Epithelial cell of esophagus (primary cell): Measurements from ENCODE around the gene RIN3.

Experiments used
- DNase-seq: peaks from one replicate; pipeline ENCODE4 v3.0.0; 2010; ENCODE audit warnings: low read depth
- H3K4me3 ChIP-seq: 2 replicates; pipeline ENCODE4 v1.5.1; 2011; ENCODE audit warnings: mild to moderate bottlenecking, low read length, control low read depth
- TF ChIP-seq, protein P1 (sequence below): IDR thresholded peaks from 2 replicates; pipeline ENCODE4 v1.5.1; 2011; ENCODE audit warnings: low read depth, mild to moderate bottlenecking, low read length, control low read depth, inconsistent platforms; ENCODE audit not compliant: insufficient read depth; ENCODE audit errors: missing control alignments

The RIN3 gene

DNA sequence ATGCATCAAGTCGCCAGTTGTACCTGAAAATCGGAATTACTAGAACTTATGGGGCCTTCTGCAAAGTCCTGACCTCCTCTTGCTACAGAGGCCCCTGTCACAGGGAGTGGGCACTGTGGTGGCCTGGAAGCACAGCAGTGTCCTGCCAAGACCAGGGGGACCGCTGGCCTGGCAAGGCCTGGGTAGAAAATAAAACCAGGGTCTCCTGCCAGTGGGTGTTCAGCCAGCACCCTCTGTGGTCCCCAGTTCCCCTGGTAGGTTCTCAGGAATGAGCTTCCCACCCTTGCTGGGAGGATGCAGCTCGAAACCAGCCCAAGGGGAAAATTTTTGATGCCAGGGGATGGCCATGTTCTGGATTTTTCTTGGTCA is 43.9 kb downstream of the RIN3 start:
- no peak overlapping the region for H3K4me3 ChIP-seq
- TF ChIP-seq, protein P1, sequence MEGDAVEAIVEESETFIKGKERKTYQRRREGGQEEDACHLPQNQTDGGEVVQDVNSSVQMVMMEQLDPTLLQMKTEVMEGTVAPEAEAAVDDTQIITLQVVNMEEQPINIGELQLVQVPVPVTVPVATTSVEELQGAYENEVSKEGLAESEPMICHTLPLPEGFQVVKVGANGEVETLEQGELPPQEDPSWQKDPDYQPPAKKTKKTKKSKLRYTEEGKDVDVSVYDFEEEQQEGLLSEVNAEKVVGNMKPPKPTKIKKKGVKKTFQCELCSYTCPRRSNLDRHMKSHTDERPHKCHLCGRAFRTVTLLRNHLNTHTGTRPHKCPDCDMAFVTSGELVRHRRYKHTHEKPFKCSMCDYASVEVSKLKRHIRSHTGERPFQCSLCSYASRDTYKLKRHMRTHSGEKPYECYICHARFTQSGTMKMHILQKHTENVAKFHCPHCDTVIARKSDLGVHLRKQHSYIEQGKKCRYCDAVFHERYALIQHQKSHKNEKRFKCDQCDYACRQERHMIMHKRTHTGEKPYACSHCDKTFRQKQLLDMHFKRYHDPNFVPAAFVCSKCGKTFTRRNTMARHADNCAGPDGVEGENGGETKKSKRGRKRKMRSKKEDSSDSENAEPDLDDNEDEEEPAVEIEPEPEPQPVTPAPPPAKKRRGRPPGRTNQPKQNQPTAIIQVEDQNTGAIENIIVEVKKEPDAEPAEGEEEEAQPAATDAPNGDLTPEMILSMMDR: no peak
- DNase-seq: no peak

DNA sequence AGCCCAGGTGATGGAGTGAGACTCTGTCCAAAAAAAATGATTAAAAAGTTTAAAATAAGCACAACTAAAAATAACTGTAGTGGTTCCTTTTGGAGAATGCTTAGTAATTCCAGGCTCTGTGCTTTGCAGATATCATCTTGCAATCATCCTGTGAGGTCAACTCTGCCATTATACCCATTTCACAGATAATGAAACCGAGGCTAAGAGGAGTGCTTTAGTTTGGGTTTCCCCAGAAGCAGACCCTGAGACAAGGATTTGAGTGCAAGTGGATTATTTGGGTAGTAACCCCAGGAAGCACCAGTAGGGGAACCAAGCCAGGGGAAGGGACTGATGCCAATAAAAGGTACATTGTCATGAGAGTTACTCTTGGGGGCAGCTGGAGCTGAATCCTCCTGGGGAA is 44.7 kb downstream of the RIN3 start:
- H3K4me3 ChIP-seq: no peak overlapping the region
- DNase-seq: no peak
- TF ChIP-seq, protein P1: no peak

DNA sequence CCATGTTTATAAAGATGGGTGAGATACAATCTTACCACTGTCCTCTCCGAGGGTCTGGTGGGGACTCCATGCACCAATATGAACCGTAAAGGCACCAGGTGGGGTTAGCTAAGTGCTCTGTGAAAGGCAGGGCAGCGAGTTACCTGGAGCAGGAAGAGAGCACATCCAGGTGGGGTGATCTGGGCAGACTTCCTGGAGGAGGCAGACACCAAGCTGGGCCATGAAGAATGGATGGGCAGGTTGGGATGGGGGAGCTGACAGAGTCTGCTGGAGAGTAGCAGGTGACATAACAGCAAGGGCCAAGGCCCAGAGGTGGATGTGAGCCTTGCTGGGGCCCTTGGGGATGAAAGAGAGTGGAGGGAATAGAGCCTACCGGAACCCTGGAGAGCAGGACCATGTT is 45.9 kb downstream of the RIN3 start:
- DNase-seq: no peak
- TF ChIP-seq, protein P1: no peak
- no peak overlapping the region for H3K4me3 ChIP-seq

DNA sequence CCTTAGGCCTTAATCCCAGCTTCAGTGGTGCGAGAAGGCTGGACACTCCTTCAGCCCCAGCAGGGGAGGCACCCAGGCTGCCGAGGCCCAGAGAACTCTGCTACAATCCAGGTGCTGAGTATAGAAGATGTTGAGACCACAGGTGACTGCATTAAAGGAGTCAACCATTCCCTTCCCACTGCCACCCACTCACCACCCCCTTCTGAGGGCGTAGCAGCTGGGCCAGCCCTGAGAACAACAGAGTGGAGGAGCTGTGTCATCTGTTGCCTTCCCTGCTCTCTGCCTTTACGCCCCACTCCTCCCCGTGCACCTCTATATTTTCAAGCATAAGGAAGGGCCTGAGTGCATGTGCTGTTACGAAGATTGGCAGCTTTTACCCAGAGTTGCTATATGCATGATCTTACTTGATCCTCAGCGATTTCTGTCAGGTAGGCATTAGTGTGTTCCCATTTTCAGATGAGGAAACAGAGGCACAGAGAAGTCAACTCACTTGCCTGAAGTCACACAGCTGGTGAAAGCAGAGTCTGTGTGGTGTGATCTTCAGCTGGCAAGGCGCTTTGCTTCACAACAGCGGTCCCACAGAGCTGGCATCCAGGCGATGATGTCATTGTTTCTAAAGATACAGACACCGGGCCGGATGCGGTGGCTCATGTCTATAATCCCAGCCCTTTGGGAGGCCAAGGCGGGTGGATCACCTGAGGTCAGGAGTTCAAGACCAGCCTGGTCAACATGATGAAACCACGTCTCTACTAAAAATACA is 46.7 kb downstream of the RIN3 start:
- TF ChIP-seq, protein P1: no peak
- DNase-seq: no peak
- H3K4me3 ChIP-seq: no peak overlapping the region

DNA sequence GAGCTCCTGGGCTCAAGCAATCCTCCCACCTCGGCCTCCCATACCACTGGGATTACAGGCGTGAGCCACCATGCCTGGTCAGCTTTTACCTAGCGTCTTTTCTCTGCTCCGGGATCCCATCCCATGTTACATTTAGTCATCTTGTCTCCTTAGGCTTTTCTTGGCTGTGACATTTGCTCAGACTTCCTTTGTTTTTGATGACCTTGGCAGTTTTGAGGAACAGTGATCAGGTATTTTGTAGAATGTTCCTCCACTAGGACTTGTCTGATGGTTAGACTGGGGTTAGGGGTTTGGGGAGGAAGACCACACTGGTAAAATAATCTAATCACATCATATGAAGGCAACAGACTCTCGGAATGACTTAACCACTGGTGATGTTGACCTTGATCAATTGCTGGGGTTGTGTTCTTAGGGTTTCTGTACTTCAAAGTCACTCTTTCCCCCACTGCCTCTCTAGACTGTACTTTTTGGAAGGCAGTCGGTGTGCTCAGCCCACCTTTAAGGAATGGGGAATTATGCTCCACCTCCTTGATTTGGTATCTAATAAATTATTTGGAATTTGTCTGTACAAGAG is 48.4 kb downstream of the RIN3 start:
- TF ChIP-seq, protein P1: no peak
- no peak overlapping the region for H3K4me3 ChIP-seq
- DNase-seq: no peak

DNA sequence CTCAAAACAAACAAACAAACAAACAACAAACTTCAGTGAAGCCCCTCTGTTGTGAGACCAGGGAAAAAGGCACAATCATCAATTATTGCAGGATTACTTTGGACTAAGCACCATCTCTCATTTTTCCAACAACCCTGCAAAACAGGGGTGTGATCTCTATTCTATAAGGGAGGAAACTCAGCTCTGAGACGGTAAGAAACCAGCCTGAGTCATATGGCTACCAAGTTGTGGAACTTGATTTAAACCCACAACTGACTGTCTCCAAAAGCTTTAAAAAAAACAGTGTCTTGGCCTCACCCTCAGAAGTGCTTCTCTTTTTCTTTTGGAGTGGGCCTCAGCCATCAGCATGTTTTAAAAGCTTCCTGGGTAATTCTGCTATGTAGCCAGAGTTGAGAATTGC is 49.8 kb downstream of the RIN3 start:
- peak; percentile 81 for DNase-seq
- no peak overlapping the region for H3K4me3 ChIP-seq
- TF ChIP-seq, protein P1: no peak
